ENCODE measurements around the gene LY86.

Gene LY86

GRCh38 chr6:6546318-6547109 lies 42.0 kb upstream of the LY86 start:
- intact Hi-C loops (cut with DNase I; ENCODE audit: low total_unique reads), result loop anchor here (10.0 kb wide), 3 partner anchors 492 to 1402 kb away; no protein-coding TSS in a partner anchor
- DNase-seq, result peak in 1 of 2 donors; percentile 36
- peaks cover 0 to 20% of the 10 kb centered on the region in 2 donors for H3K27me3 ChIP-seq
- peak overlapping the region; percentile 39 to 57 for H3K4me3 ChIP-seq
- peaks cover 4 to 12% (median 9%) of the 10 kb centered on the region in 4 donors for H3K4me1 ChIP-seq
- H3K9me3 ChIP-seq, result no peaks in the 10 kb centered on the region
- no peak overlapping the region for H3K27ac ChIP-seq
- no peaks in the 10 kb centered on the region for H3K36me3 ChIP-seq
- no peak for TF ChIP-seq CTCF (IDR thresholded peaks at IDR 0.05)

- no peaks in the 10 kb centered on the region for H3K36me3 ChIP-seq
- intact Hi-C loops (cut with DNase I; ENCODE audit: low total_unique reads), result loop anchor here (10.0 kb wide), 3 partner anchors 492 to 1402 kb away; no protein-coding TSS in a partner anchor
- DNase-seq, result peak; percentile 88 to 93
- peaks cover 0 to 20% of the 10 kb centered on the region in 2 donors for H3K27me3 ChIP-seq
- H3K4me3 ChIP-seq, result peak overlapping the region; percentile 39 to 57
- H3K4me1 ChIP-seq, result peaks cover 4 to 12% (median 9%) of the 10 kb centered on the region in 4 donors
- no peak overlapping the region for H3K27ac ChIP-seq
- peak; percentile 90 for TF ChIP-seq CTCF (IDR thresholded peaks at IDR 0.05)
- H3K9me3 ChIP-seq, result no peaks in the 10 kb centered on the region
Observed at GRCh38 chr6:6547110-6547879, 41.2 kb upstream of the LY86 start.

GRCh38 chr6:6556161-6556737 lies 32.3 kb upstream of the LY86 start:
- H3K4me1 ChIP-seq, result no peaks in the 10 kb centered on the region
- H3K27me3 ChIP-seq, result peaks cover 0 to 8% of the 10 kb centered on the region in 2 donors
- TF ChIP-seq CTCF (IDR thresholded peaks at IDR 0.05), result no peak
- no peaks in the 10 kb centered on the region for H3K36me3 ChIP-seq
- DNase-seq, result no peak
- H3K27ac ChIP-seq, result no peak overlapping the region
- intact Hi-C loops (cut with DNase I; ENCODE audit: low total_unique reads), result no loop called here
- no peak overlapping the region for H3K4me3 ChIP-seq
- no peaks in the 10 kb centered on the region for H3K9me3 ChIP-seq

- DNase-seq, result no peak
- Histone ChIP-seq H3K27me3 (peaks cover 0 to 8% of the 10 kb centered on the region in 2 donors), H3K4me3 (no peak overlapping the region), H3K36me3 (no peaks in the 10 kb centered on the region), H3K4me1 (no peaks in the 10 kb centered on the region), H3K27ac (no peak overlapping the region), H3K9me3 (no peaks in the 10 kb centered on the region)
- intact Hi-C loops (cut with DNase I; ENCODE audit: low total_unique reads), result no loop called here
- TF ChIP-seq CTCF (IDR thresholded peaks at IDR 0.05), result peak; percentile 10 to 28
Observed at GRCh38 chr6:6556738-6557503, 31.6 kb upstream of the LY86 start.

GRCh38 chr6:6557504-6557839 lies 31.0 kb upstream of the LY86 start:
- H3K27me3 ChIP-seq, result peaks cover 0 to 8% of the 10 kb centered on the region in 2 donors
- no peaks in the 10 kb centered on the region for H3K9me3 ChIP-seq
- H3K4me1 ChIP-seq, result no peaks in the 10 kb centered on the region
- no peak for TF ChIP-seq CTCF (IDR thresholded peaks at IDR 0.05)
- DNase-seq, result no peak
- no peak overlapping the region for H3K4me3 ChIP-seq
- no peak overlapping the region for H3K27ac ChIP-seq
- no peaks in the 10 kb centered on the region for H3K36me3 ChIP-seq
- intact Hi-C loops (cut with DNase I; ENCODE audit: low total_unique reads), result no loop called here
